NCI-H524 (cell line): Measurements from ENCODE around the gene CCL3.
"Not testable (repeated sequence)": the region's sequence is repeated elsewhere in the genome, so short reads cannot be mapped to it uniquely, and the experiment has no call there.

Experiments
- DNase-seq, 2 experiments: peaks; one replicate each; lab custom pipeline; 2025; lab: John Stamatoyannopoulos, UW

The CCL3 gene

DNA sequence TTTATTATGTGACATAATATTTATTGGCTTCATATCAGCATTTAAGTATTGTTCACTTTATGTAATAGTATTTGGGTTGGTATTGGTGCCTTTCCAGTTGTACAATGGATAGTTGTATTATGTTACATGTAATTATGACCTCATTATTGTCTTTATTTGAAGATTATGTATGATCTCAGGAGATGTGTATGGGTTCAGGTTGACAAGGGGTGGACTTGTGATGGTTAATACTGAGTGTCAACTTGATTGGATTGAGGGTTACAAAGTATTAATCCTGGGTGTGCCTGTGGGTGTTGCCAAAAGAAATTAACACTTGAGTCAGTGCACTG lies 25.7 kb upstream of the CCL3 start:
- DNase-seq: not testable (repeated sequence)

DNA sequence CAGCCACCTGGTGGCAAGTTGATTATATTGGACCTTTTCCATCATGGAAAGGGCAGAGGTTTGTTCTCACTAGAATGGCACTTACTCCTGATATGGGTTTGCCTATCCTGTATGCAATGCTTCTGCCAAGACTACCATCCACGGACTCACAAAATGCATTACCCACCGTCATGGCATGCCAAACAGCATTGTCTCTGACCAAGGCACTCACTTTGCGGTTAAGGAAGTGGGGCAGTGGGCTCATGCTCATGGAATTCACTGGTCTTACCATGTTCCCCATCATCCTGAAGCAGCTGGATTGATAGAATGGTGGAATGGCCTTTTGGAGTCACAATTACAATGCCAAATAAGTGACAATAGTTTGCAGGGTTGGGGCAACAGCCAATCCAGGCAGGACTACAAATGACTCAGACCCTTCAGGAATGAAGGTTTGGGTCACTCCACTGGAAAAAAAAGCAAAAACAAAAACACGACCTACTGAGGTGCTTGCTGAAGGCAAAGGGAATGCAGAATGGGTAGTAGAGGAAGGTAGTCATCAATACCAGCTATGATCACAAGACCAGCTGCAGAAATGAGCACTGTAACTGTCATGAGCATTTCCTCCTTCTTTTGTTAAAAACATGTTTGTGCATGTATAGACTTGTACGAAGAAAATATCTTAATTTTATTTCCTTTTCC lies 25.2 kb upstream of the CCL3 start:
- DNase-seq: not testable (repeated sequence)

DNA sequence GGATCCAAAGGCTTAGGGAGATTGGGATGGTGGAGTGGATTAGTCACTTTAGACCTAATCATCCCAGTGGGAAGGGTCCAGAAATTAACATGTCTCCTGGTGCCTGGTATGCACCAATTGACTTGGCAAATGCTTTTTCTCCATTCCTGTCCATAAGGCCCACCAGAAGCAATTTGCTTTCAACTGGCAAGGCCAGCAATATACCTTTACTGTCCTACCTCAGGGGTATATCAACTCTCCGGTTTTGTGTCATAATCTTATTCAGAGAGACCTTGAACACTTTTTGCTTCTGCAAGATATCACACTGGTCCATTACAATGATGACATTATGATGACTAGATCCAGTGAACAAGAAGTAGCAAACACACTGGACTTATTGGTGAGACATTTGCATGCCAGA lies 23.2 kb upstream of the CCL3 start:
- DNase-seq: not testable (repeated sequence)

DNA sequence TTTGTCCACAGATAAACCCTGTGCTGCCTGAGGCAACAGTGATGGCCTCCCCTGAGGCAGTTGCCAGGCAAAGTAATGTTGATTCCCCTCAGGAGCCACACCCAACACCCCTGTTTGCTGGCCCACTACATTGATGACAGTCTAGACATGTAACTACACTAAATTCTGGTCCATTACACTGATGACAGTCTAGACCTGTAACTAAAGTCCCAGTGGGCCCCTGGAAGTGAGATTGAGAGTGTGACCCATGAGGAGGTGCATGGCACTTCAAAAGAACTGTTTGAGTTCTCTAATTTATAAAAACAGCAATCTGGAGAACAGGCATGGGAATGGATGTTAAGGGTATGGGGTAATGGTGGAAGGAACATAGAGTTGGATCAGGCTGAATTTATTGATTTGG lies 22.6 kb upstream of the CCL3 start:
- no peak for DNase-seq

DNA sequence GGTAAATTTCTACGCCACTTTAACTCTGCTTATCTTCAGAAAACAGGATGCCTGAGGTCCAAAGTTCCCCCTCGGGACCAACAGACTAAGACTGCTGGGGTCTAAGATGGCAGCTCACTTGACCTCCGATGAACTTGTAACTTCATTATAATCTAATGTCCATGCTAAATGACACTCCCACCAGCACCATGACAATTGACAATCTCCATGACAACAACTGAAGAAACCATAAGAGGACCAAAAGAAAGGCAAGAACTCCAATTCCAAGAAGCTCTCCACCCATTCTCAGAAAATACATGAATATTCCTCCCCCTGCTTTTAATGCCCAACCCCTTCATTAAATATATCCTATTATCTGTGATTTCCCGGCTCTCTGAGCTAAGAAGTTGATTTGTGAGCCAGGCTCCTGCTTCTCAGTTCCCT lies 21.1 kb upstream of the CCL3 start:
- no peak for DNase-seq

DNA sequence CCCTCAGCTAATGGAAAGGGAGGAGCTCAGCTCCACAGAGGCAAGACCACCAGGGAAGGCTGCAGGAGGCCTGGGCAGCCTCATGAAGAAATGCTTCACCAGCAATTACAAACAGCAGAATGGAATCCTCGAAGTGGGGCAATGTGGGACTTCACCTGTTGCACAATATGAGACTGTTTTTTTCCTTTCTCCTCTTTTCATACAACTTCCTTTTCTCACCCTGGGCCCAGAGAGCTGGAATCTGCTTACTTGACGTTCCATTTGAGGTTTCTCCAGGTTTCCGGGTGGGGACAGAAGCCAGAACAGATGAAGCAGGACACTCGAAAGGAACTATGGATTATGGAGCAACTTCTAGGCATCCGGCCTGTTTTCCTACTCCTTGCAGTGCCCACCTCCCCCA lies 18.3 kb upstream of the CCL3 start:
- not testable (repeated sequence) for DNase-seq

DNA sequence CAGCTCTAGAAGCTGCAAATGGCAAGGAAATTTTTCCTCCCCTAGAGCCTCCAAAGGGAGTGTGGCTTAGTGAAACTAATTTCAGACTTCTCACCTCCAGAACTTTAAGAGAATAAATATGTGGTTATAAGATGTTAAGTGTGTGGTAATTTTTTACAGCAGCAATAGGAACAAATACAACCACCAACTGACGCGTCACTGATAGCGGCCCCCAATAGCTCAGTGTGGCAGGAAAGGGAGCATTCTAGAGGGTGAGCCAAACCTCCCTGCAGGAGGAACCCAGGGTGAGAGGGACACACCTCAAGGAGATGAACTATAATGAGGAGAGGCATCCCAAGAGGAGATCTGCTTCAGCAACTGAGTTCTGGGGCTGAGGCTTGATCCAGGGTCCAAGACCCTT lies 17.7 kb upstream of the CCL3 start:
- DNase-seq: no peak

DNA sequence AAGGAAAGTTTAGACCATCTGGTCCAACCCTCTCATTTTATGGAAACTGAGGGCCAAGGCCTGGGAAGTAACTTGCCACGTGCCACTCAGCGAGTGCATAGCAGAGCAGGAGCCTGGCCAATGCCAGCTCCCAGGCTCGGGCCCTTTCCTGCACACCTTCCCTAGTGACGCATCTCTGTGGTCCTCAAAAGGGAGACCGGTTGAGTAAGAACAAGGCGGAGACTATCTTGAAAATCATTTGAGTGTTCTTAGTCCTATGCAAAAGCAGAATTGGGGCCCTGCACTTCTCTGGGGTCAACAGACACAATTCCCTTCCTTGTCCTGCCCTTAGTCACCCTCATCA lies 16.5 kb upstream of the CCL3 start:
- no peak for DNase-seq

DNA sequence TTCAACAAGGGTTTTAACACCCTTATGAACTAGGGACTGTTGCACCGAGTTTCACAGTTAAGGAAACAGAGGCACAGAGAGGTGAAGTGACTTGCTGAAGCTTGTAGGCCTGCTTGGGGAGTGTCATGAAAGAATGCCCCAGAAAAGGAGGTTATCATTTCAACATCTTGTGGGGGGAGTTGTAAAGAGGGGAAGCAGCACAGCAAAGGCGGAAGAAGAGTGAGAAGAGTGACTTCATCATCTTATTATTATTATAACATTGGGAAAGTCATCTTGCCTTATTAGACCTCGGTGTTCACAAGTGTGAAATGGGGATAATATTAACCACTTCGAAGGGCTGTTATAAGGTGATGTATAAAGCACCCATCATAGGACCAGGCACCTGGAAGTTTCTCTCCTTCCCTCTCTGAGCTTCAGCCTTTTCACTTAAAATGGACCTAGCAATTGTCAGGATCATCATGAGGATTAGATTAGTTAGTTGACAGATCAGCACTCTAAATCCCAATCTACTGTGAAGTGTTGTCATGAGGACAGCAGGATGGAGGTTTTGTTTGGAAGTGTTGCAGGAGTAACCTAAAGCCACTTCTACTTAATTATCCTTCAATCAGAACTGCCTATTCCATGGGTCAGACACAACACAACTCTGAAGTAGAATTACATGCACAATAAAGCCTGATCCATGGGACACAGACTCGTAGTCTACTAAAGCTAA lies 16.0 kb upstream of the CCL3 start:
- DNase-seq: no peak

DNA sequence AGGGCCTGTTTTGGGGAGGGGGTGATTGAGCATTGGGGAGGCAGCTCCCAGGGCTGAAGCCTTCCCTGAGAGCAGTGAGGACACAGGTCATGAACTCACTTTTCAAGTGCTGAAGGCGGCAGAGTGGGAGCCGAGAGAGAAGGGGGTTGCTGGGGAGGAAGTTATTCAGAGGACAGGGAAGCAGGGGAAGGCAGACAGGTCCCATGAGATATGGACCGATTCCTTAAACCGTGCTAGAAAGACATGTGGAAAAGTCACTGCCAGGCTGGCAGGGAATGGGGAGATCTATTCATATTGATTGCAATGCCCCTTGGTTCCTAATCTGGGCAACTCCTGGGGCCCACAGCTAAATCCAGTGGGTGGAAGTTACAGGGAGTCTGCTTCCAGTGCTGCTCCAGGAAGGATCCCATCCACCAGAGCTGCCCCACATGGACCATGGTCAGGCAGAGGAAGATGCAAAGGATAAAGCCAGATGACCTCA lies 14.8 kb upstream of the CCL3 start:
- no peak for DNase-seq

DNA sequence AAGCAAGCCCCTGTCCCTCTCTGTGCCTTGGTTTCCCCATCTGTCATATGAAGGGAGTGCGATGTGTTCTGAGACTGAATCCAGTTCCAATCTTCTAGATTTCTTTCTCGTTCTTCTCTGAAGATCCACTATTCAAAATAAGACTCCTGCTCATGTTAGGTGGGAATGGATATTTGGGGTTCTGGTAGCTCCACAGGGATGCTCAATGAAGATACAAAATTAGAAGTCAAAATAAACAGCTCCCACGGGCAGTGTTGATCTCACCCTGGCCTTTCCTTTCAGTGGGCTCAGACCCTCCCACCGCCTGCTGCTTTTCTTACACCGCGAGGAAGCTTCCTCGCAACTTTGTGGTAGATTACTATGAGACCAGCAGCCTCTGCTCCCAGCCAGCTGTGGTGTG lies 14.3 kb upstream of the CCL3 start:
- DNase-seq: not testable (repeated sequence)

DNA sequence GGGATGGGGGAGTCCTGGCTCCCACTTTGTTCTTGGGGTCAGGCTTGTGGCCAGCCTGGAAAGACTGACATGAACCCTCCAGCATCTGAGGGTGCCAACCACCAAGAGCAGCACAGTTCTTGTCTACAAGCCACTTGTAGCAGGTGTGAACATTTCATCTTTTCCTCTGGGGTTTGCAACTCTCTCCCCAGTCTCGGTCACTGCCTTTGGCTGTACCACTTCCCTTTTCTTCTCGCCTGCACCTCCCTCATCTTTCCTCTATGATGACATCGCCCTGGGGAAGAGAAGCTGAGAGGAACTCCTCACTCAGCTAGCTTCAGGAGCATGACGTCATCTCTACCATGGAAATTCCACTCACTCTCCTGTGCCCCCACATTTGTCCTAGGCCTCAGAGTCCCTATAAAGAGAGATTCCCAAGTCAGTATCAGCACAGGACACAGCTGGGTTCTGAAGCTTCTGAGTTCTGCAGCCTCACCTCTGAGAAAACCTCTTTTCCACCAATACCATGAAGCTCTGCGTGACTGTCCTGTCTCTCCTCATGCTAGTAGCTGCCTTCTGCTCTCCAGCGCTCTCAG lies 13.5 kb upstream of the CCL3 start, which contains the start of gene CCL4:
Gene CCL4 (plus strand): TSS at position 427 of the 575 bp plus-strand sequence. CDS start 79 bp downstream, at position 506.
- DNase-seq: not testable (repeated sequence)

DNA sequence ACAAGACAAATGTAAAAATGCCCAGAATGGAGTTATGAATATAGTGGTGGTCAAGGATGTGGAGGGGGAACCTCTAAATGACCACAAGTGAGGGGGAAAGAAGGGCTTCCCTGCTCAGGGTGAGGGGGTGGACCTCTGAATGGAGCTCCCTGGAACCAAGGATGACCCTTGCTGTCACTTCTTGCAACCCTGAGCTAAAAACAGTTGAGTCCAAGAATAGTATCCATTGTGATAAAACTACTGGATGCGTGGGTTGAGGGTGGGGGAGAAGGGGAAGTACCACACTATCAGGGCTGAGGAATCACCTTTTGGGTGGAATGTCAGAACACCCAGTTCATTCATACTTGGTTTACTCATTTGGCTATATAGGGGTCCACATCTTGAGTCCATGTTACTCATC lies 9.1 kb upstream of the CCL3 start:
- DNase-seq: not testable (repeated sequence)

DNA sequence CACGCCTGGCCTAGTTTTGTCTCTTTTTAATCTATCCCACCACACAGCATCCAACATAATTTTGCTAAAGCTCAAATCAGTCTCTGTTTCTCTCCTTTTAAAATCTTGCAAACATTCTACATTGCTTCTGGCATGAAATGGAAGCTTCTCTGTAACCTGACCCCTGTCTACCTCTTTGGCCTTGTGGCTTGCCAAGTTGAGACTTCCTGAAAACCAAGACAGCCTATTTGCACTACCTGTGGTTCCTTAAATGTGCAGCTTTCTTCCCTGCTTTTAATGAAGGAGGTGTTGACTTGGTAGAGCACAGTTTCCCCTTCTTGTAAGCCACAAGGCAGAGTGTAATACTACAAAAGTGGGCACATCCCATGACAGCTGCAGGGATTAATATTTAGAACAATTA lies 6.0 kb upstream of the CCL3 start:
- DNase-seq: no peak

DNA sequence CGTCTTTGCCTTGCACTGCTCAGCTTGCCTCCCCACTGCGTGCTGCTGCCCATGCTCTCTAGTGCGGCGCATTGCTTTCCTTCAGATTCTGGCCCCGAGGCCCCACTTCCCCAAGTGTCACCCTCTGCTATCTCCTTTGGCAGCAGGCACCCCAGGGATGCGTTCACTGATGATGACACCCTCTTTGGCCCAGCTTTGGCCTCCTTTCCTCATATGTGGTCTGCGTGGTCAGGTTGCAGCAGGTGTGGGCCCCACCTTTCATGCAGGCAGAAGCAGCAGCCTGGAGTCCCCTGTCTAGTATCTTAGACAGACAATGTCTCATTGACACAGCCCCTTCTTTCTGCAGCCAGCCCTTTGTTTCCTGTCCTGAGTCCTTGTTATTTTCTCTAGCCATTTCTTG lies 4.8 kb upstream of the CCL3 start:
- no peak for DNase-seq

DNA sequence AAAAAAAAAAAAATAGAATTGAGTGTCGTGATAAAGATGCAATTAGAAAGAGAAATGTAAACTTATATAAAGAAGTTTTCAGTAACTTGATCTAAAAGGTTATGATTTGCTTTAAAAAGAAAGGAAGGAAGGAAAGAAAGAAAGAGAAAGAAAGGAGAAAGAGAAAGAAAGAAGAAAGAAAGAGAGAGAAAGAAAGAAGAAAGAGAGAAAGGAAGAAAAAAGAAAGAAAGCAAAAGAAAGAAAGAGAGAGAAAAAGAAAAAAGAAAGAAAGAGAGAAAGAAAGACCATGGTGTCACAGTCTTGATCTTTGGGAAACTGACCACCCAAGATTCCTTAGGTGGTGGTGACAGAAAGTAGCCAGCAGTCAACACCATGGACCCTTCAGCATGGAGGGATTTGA lies 4.3 kb upstream of the CCL3 start:
- no peak for DNase-seq

DNA sequence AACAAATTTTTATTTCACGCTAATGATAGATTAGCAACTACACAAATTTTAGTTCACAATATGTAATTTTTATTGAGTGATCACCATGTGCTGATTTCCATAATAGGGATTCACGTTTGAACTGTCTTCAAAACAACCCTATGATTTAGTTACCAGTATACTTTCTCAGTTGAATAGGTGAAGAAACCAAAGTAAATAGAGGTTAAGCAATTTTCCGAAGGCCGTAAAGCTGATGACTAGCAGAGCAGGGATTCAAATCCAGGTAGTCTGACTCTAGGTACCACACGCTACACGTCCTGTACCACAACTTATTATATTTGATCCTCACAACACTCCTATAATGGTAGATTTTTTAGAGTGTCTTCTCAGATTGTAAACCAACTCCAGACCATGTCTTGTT lies 2.8 kb upstream of the CCL3 start:
- DNase-seq: not testable (repeated sequence)

DNA sequence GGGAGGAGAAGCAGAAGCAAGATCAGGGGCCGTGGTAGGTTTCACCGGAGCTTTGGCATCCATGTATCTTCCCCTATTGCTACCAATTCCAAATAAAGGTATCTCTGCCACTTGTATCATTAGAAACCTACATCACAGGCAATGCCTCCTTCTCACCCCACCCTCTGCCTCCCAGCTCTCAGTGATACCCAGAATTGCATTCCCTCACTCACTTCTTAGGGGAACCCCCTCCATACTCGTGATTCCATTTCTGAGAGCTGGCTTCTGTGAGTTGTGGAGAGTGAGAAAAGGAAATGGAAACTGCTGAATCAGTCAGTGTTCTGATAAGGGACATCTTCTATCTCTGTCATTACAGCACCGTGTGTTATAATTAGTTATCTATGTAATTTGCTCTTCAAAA lies 2.3 kb upstream of the CCL3 start:
- no peak for DNase-seq

DNA sequence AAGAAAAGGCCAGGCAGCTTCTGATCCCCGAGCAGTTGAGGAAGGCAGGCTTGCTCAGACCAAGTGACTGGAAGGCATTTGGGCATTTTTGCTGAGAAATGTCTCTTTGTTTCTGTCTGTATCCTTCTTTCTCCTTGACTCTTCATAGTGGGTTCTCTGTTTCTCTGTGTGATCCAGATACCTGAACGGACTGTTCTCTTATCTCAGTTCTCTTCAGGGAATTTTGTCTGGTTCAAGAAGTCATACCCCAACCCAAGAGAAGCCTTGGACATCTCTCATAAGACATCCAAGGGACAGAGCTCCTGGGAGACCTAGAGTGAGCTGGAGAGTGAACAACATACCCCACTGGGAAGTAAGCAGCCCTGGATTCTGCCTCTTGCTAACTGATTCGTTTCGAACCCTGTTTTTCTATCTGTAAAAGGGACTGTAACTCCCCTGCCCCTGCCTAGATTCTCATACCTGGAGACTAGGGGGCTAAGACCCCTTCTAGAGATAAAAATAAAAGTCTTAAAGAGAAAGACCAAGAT lies 541 bp downstream of the CCL3 start:
- DNase-seq: no peak

DNA sequence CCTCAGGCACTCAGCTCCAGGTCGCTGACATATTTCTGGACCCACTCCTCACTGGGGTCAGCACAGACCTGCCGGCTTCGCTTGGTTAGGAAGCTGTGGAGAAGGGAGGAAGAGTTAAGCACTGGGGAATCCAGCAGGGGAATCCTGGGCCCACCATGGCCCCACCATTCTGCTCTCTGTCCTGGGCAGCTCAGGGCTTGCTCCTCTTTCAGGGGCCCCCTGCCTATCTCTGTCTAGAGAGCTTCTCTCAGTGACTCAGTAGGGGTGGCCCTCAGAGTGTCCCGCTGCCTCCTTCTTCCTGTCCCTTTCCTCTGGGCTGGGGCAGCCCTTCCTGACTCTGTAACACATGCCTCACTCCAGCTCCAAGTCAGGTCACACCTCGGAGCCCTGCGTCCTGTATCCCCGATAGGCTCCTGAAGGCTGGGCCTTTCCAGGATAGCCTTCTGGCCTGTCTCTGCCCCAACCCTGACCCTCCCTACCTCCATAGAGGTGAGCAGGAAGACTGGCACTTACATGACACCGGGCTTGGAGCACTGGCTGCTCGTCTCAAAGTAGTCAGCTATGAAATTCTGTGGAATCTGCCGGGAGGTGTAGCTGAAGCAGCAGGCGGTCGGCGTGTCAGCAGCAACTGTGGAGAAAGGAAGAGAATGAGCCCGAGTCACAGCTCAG lies 1.1 kb downstream of the CCL3 start:
- DNase-seq: no peak

DNA sequence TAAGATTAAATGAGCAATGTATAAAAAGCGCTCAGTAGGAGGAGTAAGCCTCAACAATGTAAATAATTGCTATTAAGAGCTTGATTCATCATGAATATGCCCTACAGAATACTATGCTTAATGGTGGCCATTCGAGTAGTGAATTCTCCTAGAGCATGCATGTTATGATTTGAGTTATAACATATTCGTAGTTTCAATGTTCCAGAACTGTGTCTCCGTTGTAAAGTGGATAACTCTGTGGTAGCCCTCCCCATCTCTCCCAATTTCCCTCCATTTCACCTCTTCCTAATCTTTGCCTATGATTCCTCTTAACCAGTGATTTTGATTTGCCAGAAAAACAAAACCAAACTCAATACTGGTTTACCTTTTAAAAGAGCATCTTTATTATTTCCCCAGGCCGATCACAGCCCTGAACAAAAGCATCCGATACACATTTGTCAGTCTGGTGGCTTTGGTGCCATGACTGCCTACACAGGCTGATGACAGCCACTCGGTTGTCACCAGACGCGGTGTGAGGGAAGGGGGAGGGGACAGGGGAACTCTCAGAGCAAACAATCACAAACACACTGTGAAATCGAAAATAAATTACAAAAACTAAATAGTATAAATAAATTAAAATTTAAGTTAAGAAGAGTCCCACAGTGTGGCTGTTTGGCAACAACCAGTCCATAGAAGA lies 1.9 kb downstream of the CCL3 start:
- not testable (repeated sequence) for DNase-seq

DNA sequence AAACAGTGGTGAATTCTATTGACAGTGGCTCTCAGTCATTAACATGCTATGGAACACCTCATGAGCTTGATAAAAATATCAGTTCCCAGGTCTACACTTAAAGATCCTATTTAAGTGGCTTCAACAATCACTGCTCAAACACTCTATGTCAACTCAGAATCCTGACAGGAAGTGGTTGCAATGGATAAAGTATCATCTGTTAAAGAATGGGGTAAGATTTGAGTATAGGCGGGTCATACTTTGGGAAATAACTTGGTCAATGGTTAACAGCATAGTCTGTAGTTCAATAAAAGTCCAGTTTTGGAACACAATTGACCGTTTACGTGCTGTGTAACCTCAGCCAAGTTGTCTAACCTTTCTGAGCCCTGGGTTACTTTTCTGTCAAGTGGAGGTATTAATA lies 2.5 kb downstream of the CCL3 start:
- DNase-seq: not testable (repeated sequence)
